ENCODE data around the gene PDE1A. TPM values are rescaled to one million over a fixed set of nuclear protein-coding genes. Genes with fewer than 3 reads are reported as not detected.
A peak's percentile ranks its signal among the peaks of the same experiment; 100 is the strongest.

PDE1A gene
- polyA plus RNA-seq, 2 of the 4 experiments (the other 2 are of a cell fraction) = 0.28 to 3.2 TPM

DNA sequence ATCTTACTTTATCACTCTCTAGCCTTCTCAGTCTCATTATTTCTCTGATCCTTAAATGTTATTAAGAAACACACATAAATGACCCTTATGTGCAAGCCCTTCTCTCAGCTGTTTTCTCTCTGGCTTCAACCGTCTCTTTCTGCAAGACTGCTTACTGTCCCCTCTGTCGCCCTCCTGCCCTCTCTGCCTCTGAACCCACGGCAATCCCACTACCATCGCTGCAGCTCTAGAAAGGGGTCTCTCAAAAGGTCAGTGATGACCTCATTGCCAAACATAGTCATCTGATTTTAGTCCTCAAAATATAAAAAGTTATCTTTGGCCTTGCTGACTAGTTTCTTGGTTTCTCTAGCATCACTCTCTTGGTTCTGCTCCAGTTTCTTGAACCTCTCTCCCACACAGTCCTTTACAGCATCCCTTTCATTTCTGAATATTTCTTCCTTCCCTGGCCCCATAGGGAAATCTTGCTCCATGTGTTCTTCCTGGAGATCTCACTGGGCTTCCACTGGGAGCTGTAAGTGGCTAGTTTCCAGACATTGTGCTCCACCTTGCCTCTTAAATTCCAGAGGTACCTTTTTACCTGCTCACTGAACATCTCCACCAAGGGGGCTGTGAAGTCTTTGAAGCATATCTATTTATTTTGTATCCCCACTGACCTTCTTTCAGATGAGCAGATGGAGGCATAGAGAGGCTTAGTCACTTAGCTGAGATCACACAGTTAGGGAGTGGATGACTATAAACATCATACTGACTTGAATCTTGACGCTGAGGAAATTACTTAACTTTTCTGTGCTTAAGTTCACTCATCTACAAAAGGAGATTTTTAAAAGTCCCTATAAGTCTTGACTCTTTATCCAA, 96.2 kb downstream of the PDE1A start:
- 59% methylated on average over 5 of the region's 5 CpGs for WGBS (ENCODE audit: missing lambda C conversion rate)
- H3K9me3 ChIP-seq = no peaks in the 10 kb centered on the region; the same call in 2 of the 3 replicates
- no peak overlapping the region for H3K27ac ChIP-seq
- H3K4me3 ChIP-seq = no peak overlapping the region
- no peak overlapping the region for H3K4me2 ChIP-seq
- FAIRE-seq (no peak), ATAC-seq (no peak), DNase-seq (ENCODE audit: low read depth in 1 of 2, low spot score in 1 of 2) (no peak)
- H3K4me1 ChIP-seq = 0 out of 3 replicates have a peak, but pooled peaks cover under 1% of the 10 kb centered on the region
- POLR2A ChIA-PET = no interaction called here
- CTCF ChIA-PET = no interaction called here
- no peak for TF ChIP-seq BHLHE40 (IDR thresholded peaks at IDR 0.05; ENCODE audit: low read depth, low read length)
- TF ChIP-seq, protein P1, sequence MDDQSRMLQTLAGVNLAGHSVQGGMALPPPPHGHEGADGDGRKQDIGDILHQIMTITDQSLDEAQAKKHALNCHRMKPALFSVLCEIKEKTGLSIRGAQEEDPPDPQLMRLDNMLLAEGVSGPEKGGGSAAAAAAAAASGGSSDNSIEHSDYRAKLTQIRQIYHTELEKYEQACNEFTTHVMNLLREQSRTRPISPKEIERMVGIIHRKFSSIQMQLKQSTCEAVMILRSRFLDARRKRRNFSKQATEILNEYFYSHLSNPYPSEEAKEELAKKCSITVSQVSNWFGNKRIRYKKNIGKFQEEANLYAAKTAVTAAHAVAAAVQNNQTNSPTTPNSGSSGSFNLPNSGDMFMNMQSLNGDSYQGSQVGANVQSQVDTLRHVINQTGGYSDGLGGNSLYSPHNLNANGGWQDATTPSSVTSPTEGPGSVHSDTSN (IDR thresholded peaks at IDR 0.05) = no peak
- TF ChIP-seq KDM5A (IDR thresholded peaks at IDR 0.05) = no peak
- TF ChIP-seq RARB (CRISPR knock-in tag; IDR thresholded peaks at IDR 0.05) = no peak

DNA sequence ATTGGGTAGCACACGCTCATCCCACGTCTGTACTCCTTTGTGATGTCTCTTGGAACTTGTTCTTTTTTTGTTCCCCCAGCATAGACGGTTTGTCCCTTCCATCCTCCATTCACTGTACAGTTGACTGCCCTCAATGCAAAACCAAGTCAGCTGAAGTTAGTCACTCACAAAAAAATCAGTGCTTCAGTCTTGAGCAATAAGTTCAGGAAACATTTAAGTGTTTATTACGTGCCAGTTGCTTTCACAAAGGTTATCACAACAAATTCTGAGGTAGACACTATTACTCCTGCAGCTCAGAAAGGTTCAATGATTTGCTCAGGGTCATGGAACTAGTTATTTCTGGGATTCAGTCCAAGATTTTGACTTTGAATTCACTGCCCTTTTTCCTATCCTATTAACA, 102.2 kb downstream of the PDE1A start:
- DNase-seq (ENCODE audit: low read depth in 1 of 2, low spot score in 1 of 2) = peak in 1 of 2 experiments; percentile 26
- Histone ChIP-seq H3K27ac (no peak overlapping the region), H3K9me3 (no peaks in the 10 kb centered on the region)

DNA sequence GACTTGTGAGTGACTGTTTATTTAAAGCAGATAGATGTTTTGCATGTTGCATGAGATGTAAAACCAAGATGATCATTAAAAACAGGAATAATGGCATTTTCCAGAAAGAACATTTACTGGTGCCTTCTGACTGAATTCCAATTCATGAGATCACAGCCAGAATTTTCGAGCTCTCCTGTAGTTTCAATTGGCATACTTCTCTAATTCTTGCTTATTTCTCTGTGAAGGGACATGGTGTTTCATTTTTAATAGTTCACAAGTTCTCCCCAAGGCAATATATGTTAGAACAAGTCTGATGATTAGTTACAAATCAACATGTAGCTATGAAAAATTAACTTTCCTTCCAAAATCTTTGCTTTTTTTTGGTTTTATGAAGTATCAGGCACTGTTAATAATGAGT, 105.7 kb downstream of the PDE1A start:
- 19% methylated on average over 1 of the region's 1 CpG for WGBS (ENCODE audit: missing lambda C conversion rate)
- H3K4me1 ChIP-seq = peaks cover 15% of the 10 kb centered on the region; the same call in 1 of the 3 replicates
- no peak overlapping the region for H3K4me2 ChIP-seq
- ChIA-PET CTCF (no interaction called here), POLR2A (no interaction called here)
- TF ChIP-seq MYC (IDR thresholded peaks at IDR 0.05; ENCODE audit: borderline replicate concordance, low read length) = no peak
- no peak for TF ChIP-seq CBX8 (IDR thresholded peaks at IDR 0.05)
- no peak for TF ChIP-seq FOSL2 (IDR thresholded peaks at IDR 0.05)
- TF ChIP-seq FOSL2 (CRISPR knock-in tag; IDR thresholded peaks at IDR 0.05) = no peak
- no peak for TF ChIP-seq JUN (IDR thresholded peaks at IDR 0.05)
- TF ChIP-seq, protein P2, sequence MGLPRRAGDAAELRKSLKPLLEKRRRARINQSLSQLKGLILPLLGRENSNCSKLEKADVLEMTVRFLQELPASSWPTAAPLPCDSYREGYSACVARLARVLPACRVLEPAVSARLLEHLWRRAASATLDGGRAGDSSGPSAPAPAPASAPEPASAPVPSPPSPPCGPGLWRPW (IDR thresholded peaks at IDR 0.05) = no peak
- TF ChIP-seq ESRRA (IDR thresholded peaks at IDR 0.05; ENCODE audit: borderline replicate concordance, low read length) = no peak
- TF ChIP-seq EHF (CRISPR knock-in tag; IDR thresholded peaks at IDR 0.05) = no peak
- no peak for TF ChIP-seq TFCP2L1 (CRISPR knock-in tag; IDR thresholded peaks at IDR 0.05)
- TF ChIP-seq JUNB (IDR thresholded peaks at IDR 0.05) = no peak
- H3K4me3 ChIP-seq = no peak overlapping the region
- no peak overlapping the region for H3K27ac ChIP-seq
- ATAC-seq (no peak), DNase-seq (ENCODE audit: low read depth in 1 of 2, low spot score in 1 of 2) (no peak), FAIRE-seq (no peak)
- no peaks in the 10 kb centered on the region for H3K9me3 ChIP-seq

More for the DNA sequence above, 102.2 kb downstream of the PDE1A start:
- FAIRE-seq (no peak), ATAC-seq (no peak)
- TF ChIP-seq ZFP36 (IDR thresholded peaks at IDR 0.05; ENCODE audit: borderline replicate concordance, partially characterized antibody) (no peak), CEBPB (IDR thresholded peaks at IDR 0.05) (0 out of 4 replicates have a peak, but pooled peaks of 1 of the 2 experiments have one; percentile 25), HOXB13 (CRISPR knock-in tag; IDR thresholded peaks at IDR 0.05; ENCODE audit: low read depth) (no peak), JUNB (IDR thresholded peaks at IDR 0.05) (no peak)
- CTCF ChIA-PET = no interaction called here
- POLR2A ChIA-PET = no interaction called here
- Histone ChIP-seq H3K4me3 (no peak overlapping the region), H3K4me1 (peaks cover 15% of the 10 kb centered on the region; the same call in 1 of the 3 replicates), H3K4me2 (peak overlapping the region; percentile 3; the same call in 1 of the 3 replicates)
- 36% methylated on average over 4 of the region's 4 CpGs for WGBS (ENCODE audit: missing lambda C conversion rate)

DNA sequence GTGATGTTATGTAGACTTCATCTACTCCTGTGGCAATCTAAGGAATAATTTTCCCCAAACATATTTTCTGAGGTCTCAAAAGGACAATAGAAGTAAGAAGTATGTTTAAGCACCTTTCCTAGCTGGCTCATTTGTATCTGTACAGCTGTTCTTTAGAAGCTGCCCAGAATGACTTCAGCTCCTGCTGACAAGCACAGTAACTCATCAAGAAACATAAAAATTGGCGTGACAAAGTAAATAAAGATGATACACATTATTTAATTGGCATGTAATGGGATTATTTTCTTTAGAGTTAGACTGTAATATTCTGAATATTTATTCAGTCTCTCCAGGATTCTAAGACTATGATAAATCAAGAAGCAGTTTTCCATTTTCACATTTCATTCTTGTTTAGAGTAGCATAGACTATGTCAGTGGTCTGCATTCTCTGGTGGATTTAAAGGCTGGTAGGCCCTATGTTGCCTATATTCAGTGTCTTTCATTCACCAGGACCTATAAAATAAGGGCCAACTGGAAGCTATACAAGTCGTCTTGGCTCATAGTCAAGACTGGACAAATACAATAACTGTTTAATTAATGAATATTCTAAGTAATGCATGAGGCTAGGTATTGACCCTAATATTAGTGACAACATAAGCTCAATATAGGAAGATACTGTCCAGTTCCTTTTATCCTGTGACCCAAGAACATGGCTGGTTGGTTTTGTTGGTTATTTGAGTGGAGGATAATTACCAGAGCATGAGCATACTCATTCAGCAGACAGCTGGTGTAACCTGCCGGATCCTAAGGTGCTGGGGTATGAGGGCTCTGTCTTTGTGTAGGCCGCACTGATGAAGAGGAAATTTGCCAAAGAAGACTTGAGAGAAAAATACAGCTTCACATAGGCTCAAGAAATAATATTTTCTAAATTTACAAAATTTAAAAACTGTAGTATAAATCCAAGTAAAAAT, 107.0 kb downstream of the PDE1A start:
- TF ChIP-seq, protein P3, sequence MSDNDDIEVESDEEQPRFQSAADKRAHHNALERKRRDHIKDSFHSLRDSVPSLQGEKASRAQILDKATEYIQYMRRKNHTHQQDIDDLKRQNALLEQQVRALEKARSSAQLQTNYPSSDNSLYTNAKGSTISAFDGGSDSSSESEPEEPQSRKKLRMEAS (IDR thresholded peaks at IDR 0.05) = no peak
- TF ChIP-seq FOSL2 (IDR thresholded peaks at IDR 0.05) (no peak), FOSL2 (CRISPR knock-in tag; IDR thresholded peaks at IDR 0.05) (no peak), EP300 (IDR thresholded peaks at IDR 0.05) (no peak), MYC (IDR thresholded peaks at IDR 0.05; ENCODE audit: borderline replicate concordance, low read length) (no peak), ZFP36 (IDR thresholded peaks at IDR 0.05; ENCODE audit: borderline replicate concordance, partially characterized antibody) (no peak), JUN (IDR thresholded peaks at IDR 0.05) (no peak), NR3C1 (IDR thresholded peaks at IDR 0.05) (no peak), RAD21 (conservative IDR thresholded peaks at IDR 0.05 in 1 of 2, IDR thresholded peaks at IDR 0.05 in 1 of 2) (no peak), CBX8 (IDR thresholded peaks at IDR 0.05) (no peak), EHMT2 (IDR thresholded peaks at IDR 0.05; ENCODE audit: low read depth) (no peak), BHLHE40 (IDR thresholded peaks at IDR 0.05; ENCODE audit: low read depth, low read length) (no peak)
- TF ChIP-seq, protein P4, sequence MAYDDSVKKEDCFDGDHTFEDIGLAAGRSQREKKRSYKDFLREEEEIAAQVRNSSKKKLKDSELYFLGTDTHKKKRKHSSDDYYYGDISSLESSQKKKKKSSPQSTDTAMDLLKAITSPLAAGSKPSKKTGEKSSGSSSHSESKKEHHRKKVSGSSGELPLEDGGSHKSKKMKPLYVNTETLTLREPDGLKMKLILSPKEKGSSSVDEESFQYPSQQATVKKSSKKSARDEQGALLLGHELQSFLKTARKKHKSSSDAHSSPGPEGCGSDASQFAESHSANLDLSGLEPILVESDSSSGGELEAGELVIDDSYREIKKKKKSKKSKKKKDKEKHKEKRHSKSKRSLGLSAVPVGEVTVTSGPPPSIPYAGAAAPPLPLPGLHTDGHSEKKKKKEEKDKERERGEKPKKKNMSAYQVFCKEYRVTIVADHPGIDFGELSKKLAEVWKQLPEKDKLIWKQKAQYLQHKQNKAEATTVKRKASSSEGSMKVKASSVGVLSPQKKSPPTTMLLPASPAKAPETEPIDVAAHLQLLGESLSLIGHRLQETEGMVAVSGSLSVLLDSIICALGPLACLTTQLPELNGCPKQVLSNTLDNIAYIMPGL (CRISPR knock-in tag; IDR thresholded peaks at IDR 0.05; ENCODE audit: borderline replicate concordance) = no peak
- no peak for DNase-seq (ENCODE audit: low read depth in 1 of 2, low spot score in 1 of 2)
- no peak for FAIRE-seq
- no peak overlapping the region for H3K4me3 ChIP-seq
- POLR2A ChIA-PET = no interaction called here
- CTCF ChIA-PET = no interaction called here
- H3K4me2 ChIP-seq = no peak overlapping the region
- no peak overlapping the region for H3K27ac ChIP-seq
- 68% methylated on average over 4 of the region's 4 CpGs for WGBS (ENCODE audit: missing lambda C conversion rate)
- peaks cover 8% of the 10 kb centered on the region; the same call in 1 of the 3 replicates for H3K4me1 ChIP-seq
- H3K9me3 ChIP-seq = no peaks in the 10 kb centered on the region
- no peak for ATAC-seq

Data from A549 (cell line).